Measurements from ENCODE around the gene GPR83.

GRCh38 chr11:94447149-94447548 is 45.9 kb upstream of the GPR83 start:
- TF ChIP-seq CTCF (IDR thresholded peaks at IDR 0.05; ENCODE audit: low read length), result no peak
- no peak for TF ChIP-seq EZH2 (IDR thresholded peaks at IDR 0.05; ENCODE audit: borderline replicate concordance, low read length)
